CD8-positive, alpha-beta memory T cell (primary cell): ENCODE results near the gene ARID3A. TPM values are rescaled to one million over a fixed set of nuclear protein-coding genes. Genes with fewer than 3 reads are reported as not detected.
"Not testable (repeated sequence)": the region's sequence is repeated elsewhere in the genome, so short reads cannot be mapped to it uniquely, and the experiment has no call there.

Experiments used
- CTCF ChIA-PET: fragments of 350-600 bp; sonication (Branson Sonifier 250); formaldehyde crosslinking; loops from one replicate; lab custom pipeline; 2021; ENCODE audit warnings: antibody characterized with exemption; lab: Charles Lee
- POLR2A ChIA-PET: fragments of 350-600 bp; sonication (Branson Sonifier 250); formaldehyde crosslinking; loops from one replicate; lab custom pipeline; 2021; ENCODE audit warnings: antibody characterized with exemption; lab: Charles Lee
- DNase-seq, 5 donors: peaks; one replicate each; pipeline versions ENCODE4 v3.0.0 to v3.0.0-alpha.2; 2020 to 2022; ENCODE audit warnings: mixed read lengths in 1 of 5
- H3K27ac ChIP-seq: one replicate; pipeline ENCODE4 v1.7.0; 2013; ENCODE audit warnings: low read depth, mild to moderate bottlenecking, low read length, moderate library complexity
- H3K27me3 ChIP-seq: 2 replicates; pipeline ENCODE4 v1.7.0; 2013; ENCODE audit warnings: low read length, mild to moderate bottlenecking; ENCODE audit not compliant: insufficient read depth, poor library complexity, severe bottlenecking
- H3K36me3 ChIP-seq: 2 replicates; pipeline ENCODE4 v1.7.0; 2013; ENCODE audit warnings: mild to moderate bottlenecking, low read length, moderate library complexity; ENCODE audit not compliant: insufficient read depth
- H3K4me1 ChIP-seq: 2 replicates; pipeline ENCODE4 v1.7.0; 2013; ENCODE audit warnings: mild to moderate bottlenecking, low read length, moderate library complexity; ENCODE audit not compliant: insufficient read depth
- H3K4me3 ChIP-seq: 2 replicates; pipeline ENCODE4 v1.7.0; 2013; ENCODE audit warnings: mild to moderate bottlenecking, low read length
- H3K9me3 ChIP-seq: 2 replicates; pipeline ENCODE4 v1.7.0; 2013; ENCODE audit warnings: mild to moderate bottlenecking, low read length
- H3K27ac Mint-ChIP-seq, 8 donors: one replicate each; pipeline ENCODE4 v1.8.0; 2020 to 2021; ENCODE audit warnings: mixed read lengths in 8 of 8, mild to moderate bottlenecking in 6 of 8, inconsistent platforms in 3 of 8, moderate library complexity in 3 of 8
- H3K27me3 Mint-ChIP-seq, 2 donors: one replicate each; pipeline ENCODE4 v1.8.0; 2020 to 2021; ENCODE audit warnings: mixed read lengths in 2 of 2, mild to moderate bottlenecking in 1 of 2, moderate library complexity in 1 of 2
- H3K36me3 Mint-ChIP-seq, 3 donors: one replicate each; pipeline ENCODE4 v1.8.0; 2020 to 2021; ENCODE audit warnings: mixed read lengths in 3 of 3, inconsistent platforms in 1 of 3, mild to moderate bottlenecking in 1 of 3
- H3K4me1 Mint-ChIP-seq, 3 donors: one replicate each; pipeline ENCODE4 v1.8.0; 2020 to 2021; ENCODE audit warnings: mixed read lengths in 3 of 3, inconsistent platforms in 1 of 3, mild to moderate bottlenecking in 1 of 3
- H3K4me3 Mint-ChIP-seq, 7 donors: one replicate each; pipeline ENCODE4 v1.8.0; 2020 to 2021; ENCODE audit warnings: mixed read lengths in 7 of 7, mild to moderate bottlenecking in 6 of 7, moderate library complexity in 4 of 7, inconsistent platforms in 2 of 7
- H3K9me3 Mint-ChIP-seq, 5 donors: one replicate each; pipeline ENCODE4 v1.8.0; 2020 to 2022; ENCODE audit warnings: mixed read lengths in 5 of 5, mild to moderate bottlenecking in 3 of 5, moderate library complexity in 2 of 5, inconsistent platforms in 1 of 5
- polyA plus RNA-seq: library from polyadenylated mRNA; unstranded; fragments of 300-500 nt; fragmentation: Illumina TruSeq; gene quantifications from one replicate; pipeline ENCODE4 v1.2.3, GENCODE V29; 2021
- total RNA-seq, 2 experiments: library from RNA; stranded (reverse); gene quantifications; one replicate each; pipeline ENCODE4 v1.2.3, GENCODE V29; 2021

The ARID3A gene, protein sequence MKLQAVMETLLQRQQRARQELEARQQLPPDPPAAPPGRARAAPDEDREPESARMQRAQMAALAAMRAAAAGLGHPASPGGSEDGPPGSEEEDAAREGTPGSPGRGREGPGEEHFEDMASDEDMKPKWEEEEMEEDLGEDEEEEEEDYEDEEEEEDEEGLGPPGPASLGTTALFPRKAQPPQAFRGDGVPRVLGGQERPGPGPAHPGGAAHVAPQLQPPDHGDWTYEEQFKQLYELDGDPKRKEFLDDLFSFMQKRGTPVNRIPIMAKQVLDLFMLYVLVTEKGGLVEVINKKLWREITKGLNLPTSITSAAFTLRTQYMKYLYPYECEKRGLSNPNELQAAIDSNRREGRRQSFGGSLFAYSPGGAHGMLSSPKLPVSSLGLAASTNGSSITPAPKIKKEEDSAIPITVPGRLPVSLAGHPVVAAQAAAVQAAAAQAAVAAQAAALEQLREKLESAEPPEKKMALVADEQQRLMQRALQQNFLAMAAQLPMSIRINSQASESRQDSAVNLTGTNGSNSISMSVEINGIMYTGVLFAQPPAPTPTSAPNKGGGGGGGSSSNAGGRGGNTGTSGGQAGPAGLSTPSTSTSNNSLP
- 10 to 100 TPM; 12.8 to 15.9 TPM for total RNA-seq
- 0.49 TPM for polyA plus RNA-seq

DNA sequence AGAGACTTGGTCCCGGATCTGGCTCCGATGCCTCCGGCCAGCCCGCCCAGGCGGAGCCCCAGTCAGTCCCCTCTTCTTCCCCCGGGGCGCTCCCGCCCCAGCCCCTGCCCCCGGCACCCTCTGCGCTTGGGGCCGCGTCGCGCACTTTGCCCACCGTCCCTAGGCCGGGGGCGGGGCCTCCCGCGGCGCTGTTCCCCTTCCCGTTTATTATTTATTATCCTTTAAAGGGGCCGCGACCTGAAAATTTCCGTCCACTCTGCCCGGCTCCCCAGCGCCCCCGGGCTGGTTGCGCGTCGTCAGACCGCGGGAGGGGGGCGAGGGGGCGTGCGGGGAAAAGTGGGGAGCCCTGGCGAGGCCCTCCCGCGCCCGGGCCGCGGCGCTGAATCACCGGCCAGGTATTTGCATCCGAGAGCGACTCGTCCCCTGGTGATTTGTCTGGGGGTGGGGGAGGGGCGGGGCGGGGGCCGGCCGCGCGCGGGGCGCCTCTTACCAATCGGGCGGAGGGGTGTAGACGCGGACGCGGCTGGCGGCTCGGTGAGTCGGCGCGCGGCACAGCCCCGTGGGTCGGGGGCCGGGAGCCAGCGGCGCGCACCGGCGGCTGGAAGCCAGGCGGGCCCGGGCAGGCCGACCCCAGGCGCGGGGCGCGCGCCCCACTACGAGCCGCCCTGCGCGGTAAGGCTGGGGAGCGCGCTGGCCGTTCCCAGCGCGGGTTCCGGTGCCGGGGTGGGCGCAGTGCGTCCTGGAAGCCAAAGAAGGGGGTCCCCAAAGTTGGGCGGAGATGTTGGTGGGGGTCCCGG lies at the start of gene ARID3A:
Gene ARID3A (plus strand): TSS at position 510 of the 797 bp plus-strand sequence. CDS start 3,494 bp downstream, outside the sequence.
- Mint-ChIP-seq H3K36me3 (peaks cover 0 to 3% (median 0%) of the 10 kb centered on the region in 3 donors), H3K27me3 (no peaks in the 10 kb centered on the region), H3K9me3 (no peaks in the 10 kb centered on the region), H3K4me1 (peaks cover 4 to 30% (median 15%) of the 10 kb centered on the region in 3 donors), H3K27ac (peak within 1 kb of the TSS in 7 of 8 donors; percentile 21 to 91 (median 76)), H3K4me3 (peak within 1 kb of the TSS; percentile 76 to 92 (median 83))
- H3K4me1 ChIP-seq: peaks cover 18% of the 10 kb centered on the region
- ChIA-PET POLR2A (no interaction called here), CTCF (interaction anchor here (7.0 kb wide), 1 partner anchor 58 kb away, joined by 116 read pairs; the partner anchor contains the start of gene WDR18)
- peak; percentile 60 to 82 (median 74) for DNase-seq
- H3K9me3 ChIP-seq: no peaks in the 10 kb centered on the region
- H3K4me3 ChIP-seq: peak within 1 kb of the TSS; percentile 84
- H3K27ac ChIP-seq: peak within 1 kb of the TSS; percentile 74
- no peaks in the 10 kb centered on the region for H3K36me3 ChIP-seq
- H3K27me3 ChIP-seq: no peaks in the 10 kb centered on the region

DNA sequence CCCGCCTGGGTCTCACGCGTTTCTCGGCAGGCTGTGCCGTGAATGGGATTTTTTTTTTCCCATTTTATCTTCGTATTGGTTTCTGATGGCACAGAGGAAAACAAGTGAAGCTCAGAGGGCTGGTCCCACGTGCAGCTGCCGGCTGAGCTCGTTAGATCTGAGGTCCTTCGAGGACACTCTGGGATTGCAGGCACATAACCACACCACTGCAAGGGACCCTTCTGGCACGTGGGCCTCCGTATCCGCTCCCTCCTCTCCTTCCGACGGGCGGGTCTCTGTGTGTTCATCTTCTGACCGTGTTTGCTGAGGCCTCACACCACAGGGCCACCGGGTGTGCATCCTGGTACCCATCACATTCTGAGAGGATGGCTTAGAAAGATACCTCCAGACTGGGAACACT lies 49.7 kb upstream of the ARID3A start:
- Histone ChIP-seq H3K9me3 (no peaks in the 10 kb centered on the region), H3K4me3 (no peak overlapping the region), H3K4me1 (peaks cover 13% of the 10 kb centered on the region), H3K27ac (no peak overlapping the region), H3K27me3 (no peaks in the 10 kb centered on the region), H3K36me3 (no peaks in the 10 kb centered on the region)
- Mint-ChIP-seq H3K36me3 (peaks cover 0 to 30% (median 0%) of the 10 kb centered on the region in 3 donors), H3K27ac (peak overlapping the region in 1 of 8 donors; percentile 52), H3K9me3 (no peaks in the 10 kb centered on the region), H3K27me3 (peaks cover 0 to 3% of the 10 kb centered on the region in 2 donors), H3K4me1 (peaks cover 5 to 18% (median 10%) of the 10 kb centered on the region in 3 donors), H3K4me3 (no peak overlapping the region)
- ChIA-PET POLR2A (interaction anchor here (1.0 kb wide), 1 partner anchor 17 kb away, joined by 3 read pairs; the partner anchor contains the start of genes MED16 and RNU6-9), CTCF (interaction anchor here (2.1 kb wide), 2 partner anchors 12 to 33 kb away, joined by 8 to 12 read pairs; no protein-coding TSS in a partner anchor)
- DNase-seq: no peak

DNA sequence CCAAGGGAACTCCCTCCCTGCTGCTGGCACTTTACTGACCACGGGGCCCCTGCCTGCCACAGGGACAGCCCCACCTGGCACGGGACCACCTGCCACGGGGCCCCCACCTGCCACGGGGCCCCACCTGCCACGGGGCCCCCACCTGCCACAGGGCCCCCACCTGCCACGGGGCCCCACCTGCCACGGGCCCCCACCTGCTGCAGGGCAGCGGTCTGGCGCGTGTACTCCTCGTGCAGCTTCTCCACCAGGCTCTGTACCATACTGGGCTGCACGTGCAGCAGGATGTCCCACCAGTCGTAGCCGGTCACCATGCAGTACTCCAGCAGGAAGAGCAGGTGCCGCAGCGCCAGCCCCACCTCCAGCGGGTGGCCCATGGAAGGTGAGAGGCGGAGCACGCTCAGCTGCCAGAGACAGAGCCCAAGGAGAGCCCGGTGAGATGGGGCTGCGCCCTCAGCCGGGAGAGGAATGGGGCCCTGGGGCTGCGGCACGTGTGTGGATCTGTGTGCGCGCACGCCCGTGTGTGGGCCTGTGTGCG lies 49.0 kb upstream of the ARID3A start:
- CTCF ChIA-PET: no interaction called here

DNA sequence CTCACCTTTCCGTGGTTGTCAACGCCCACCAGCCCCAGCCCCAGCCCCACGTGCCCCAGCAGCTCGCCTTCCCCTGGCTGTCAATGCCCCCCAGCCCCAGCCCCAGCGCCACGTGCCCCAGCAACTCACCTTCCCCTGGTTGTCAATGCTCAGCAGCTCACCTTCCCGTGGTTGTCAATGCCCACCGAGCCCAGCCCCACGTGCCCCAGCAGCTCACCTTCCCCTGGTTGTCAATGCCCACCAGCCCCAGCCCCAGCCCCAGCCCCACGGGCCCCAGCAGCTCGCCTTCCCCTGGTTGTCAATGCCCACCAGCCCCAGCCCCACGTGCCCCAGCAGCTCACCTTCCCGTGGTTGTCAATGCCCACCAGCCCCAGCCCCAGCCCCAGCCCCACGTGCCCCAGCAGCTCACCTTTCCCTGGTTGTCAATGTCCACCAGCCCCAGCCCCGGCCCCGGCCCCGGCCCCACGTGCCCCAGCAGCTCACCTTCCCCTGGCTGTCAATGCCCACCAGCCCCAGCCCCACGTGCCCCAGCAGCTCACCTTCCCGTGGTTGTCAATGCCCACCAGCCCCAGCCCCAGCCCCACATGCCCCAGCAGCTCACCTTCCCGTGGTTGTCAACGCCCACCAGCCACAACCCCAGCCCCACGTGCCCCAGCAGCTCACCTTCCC lies 47.7 kb upstream of the ARID3A start:
- POLR2A ChIA-PET: interaction anchor here (1.5 kb wide), 1 partner anchor 10 kb away, joined by 3 read pairs; no protein-coding TSS in a partner anchor
- not testable (repeated sequence) for H3K27me3 ChIP-seq, H3K4me3 Mint-ChIP-seq, H3K4me3 ChIP-seq, H3K27me3 Mint-ChIP-seq, H3K9me3 Mint-ChIP-seq, H3K4me1 Mint-ChIP-seq, H3K27ac ChIP-seq, H3K9me3 ChIP-seq, H3K4me1 ChIP-seq, H3K36me3 ChIP-seq, DNase-seq
- Mint-ChIP-seq H3K36me3 (peaks cover 0 to 39% (median 0%) of the 10 kb centered on the region in 3 donors), H3K27ac (peak overlapping the region in 1 of 8 donors; percentile 68)
- CTCF ChIA-PET: interaction anchor here (0.6 to 2.0 kb wide), 3 partner anchors 14 to 107 kb away, joined by 3 to 6 read pairs (median 4); partner anchors contain the start of genes MED16 and RNU6-9

More for the DNA sequence above, 49.0 kb upstream of the ARID3A start:
- peaks cover 0 to 3% of the 10 kb centered on the region in 2 donors for H3K27me3 Mint-ChIP-seq
- H3K4me1 Mint-ChIP-seq: peaks cover 5 to 14% (median 8%) of the 10 kb centered on the region in 3 donors
- H3K4me3 ChIP-seq: no peak overlapping the region
- no peaks in the 10 kb centered on the region for H3K36me3 ChIP-seq
- DNase-seq: no peak
- H3K27ac ChIP-seq: no peak overlapping the region
- H3K4me1 ChIP-seq: peaks cover 12% of the 10 kb centered on the region
- no peaks in the 10 kb centered on the region for H3K9me3 Mint-ChIP-seq
- no peak overlapping the region for H3K4me3 Mint-ChIP-seq
- POLR2A ChIA-PET: no interaction called here
- no peaks in the 10 kb centered on the region for H3K9me3 ChIP-seq
- no peak overlapping the region for H3K27ac Mint-ChIP-seq
- peaks cover 0 to 35% (median 0%) of the 10 kb centered on the region in 3 donors for H3K36me3 Mint-ChIP-seq
- no peaks in the 10 kb centered on the region for H3K27me3 ChIP-seq

DNA sequence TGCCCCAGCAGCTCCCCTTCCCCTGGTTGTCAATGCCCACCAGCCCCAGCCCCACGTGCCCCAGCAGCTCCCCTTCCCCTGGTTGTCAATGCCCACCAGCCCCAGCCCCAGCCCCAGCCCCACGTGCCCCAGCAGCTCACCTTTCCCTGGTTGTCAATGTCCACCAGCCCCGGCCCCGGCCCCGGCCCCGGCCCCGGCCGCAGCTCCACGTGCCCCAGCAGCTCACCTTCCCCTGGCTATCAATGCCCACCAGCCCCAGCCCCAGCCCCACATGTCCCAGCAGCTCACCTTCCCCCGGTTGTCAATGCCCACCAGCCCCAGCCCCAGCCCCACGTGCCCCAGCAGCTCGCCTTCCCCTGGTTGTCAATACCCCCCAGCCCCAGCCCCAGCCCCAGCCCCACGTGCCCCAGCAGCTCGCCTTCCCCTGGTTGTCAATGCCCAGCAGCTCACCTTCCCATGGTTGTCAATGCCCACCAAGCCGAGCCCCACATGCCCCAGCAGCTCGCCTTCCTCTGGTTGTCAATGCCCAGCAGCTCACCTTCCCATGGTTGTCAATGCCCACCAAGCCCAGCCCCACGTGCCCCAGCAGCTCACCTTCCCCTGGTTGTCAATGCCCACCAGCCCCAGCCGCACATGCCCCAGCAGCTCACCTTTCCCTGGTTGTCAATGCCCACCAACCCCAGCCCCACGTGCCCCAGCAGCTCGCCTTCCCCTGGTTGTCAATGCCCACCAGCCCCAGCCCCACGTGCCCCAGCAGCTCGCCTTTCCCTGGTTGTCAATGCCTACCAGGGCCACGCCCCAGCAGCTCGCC lies 46.9 kb upstream of the ARID3A start:
- ChIA-PET CTCF (interaction anchor here (0.7 to 2.0 kb wide), 5 partner anchors 14 to 118 kb away, joined by 3 to 6 read pairs (median 4); partner anchors contain the start of genes MED16 and RNU6-9), POLR2A (interaction anchor here (0.6 to 1.5 kb wide), 3 partner anchors 9 to 338 kb away, joined by 3 to 6 read pairs (median 3); no protein-coding TSS in a partner anchor)
- H3K4me3 ChIP-seq, H3K36me3 ChIP-seq, H3K4me3 Mint-ChIP-seq, H3K27me3 Mint-ChIP-seq, H3K9me3 ChIP-seq, H3K4me1 ChIP-seq, DNase-seq, H3K4me1 Mint-ChIP-seq, H3K27ac ChIP-seq, H3K27me3 ChIP-seq, H3K9me3 Mint-ChIP-seq: not testable (repeated sequence)
- peaks cover 0 to 46% (median 0%) of the 10 kb centered on the region in 3 donors for H3K36me3 Mint-ChIP-seq
- peak overlapping the region in 1 of 8 donors; percentile 42 for H3K27ac Mint-ChIP-seq

DNA sequence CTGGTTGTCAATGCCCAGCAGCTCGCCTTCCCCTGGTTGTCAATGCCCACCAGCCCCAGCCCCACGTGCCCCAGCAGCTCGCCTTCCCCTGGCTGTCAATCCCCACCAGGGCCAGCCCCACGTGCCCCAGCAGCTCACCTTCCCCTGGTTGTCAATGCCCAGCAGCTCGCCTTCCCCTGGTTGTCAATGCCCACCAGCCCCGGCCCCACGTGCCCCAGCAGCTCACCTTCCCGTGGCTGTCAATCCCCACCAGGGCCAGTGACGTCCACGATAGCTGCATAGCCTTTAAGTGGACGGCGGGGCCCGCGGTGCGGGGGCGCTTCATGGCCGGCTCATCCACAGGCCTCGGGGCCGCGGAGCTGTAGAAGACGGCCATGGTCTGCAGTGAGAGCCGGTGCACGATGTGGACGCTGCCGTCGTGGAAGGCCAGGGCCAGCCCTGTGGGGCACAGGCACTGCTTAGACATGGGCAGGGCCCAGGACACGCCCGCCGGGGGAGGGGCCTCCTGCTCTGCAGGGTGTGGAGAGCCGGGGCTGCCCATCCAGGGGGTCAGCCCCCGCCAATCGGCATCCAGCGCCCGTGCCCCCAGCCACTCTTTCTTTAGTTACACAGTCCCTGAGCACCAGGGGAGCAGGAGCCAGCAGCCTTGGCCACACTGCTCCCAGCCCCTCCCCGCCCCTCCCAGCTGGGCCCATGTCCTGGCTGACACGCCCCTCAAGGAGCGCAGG lies 46.0 kb upstream of the ARID3A start:
- ChIA-PET POLR2A (interaction anchor here (0.6 to 1.5 kb wide), 4 partner anchors 8 to 337 kb away, joined by 3 to 7 read pairs (median 4); no protein-coding TSS in a partner anchor), CTCF (interaction anchor here (0.7 to 2.0 kb wide), 6 partner anchors 13 to 117 kb away, joined by 3 to 6 read pairs (median 3); partner anchors contain the start of genes MED16 and RNU6-9)
- no peak overlapping the region for H3K27ac ChIP-seq
- no peaks in the 10 kb centered on the region for H3K4me1 ChIP-seq
- no peak for DNase-seq
- H3K36me3 Mint-ChIP-seq: peaks cover 0 to 51% (median 0%) of the 10 kb centered on the region in 3 donors
- H3K4me3 Mint-ChIP-seq: no peak overlapping the region
- no peak overlapping the region for H3K27ac Mint-ChIP-seq
- no peaks in the 10 kb centered on the region for H3K9me3 Mint-ChIP-seq
- no peak overlapping the region for H3K4me3 ChIP-seq
- peaks cover 0 to 4% (median 2%) of the 10 kb centered on the region in 3 donors for H3K4me1 Mint-ChIP-seq
- H3K9me3 ChIP-seq: no peaks in the 10 kb centered on the region
- no peaks in the 10 kb centered on the region for H3K36me3 ChIP-seq
- H3K27me3 ChIP-seq: no peaks in the 10 kb centered on the region
- no peaks in the 10 kb centered on the region for H3K27me3 Mint-ChIP-seq
